Suprapubic skin (tissue), 4 donors: ENCODE measurements around the gene CEP43.

ENCODE experiments used
- CTCF ChIP-seq, 2 donors: fragments of 200-600 bp in 1 of 2; fragments of 450-650 bp in 1 of 2; sonication (generic) in 1 of 2; IDR thresholded peaks; one replicate each; pipeline ENCODE4 v1.5.1; 2016 to 2019; ENCODE audit warnings: antibody characterized with exemption in 2 of 2, mild to moderate bottlenecking in 1 of 2, moderate library complexity in 1 of 2
- POLR2A ChIP-seq, 2 donors: fragments of 450-650 bp; IDR thresholded peaks; one replicate each; pipeline ENCODE4 v1.6.1; 2017; ENCODE audit warnings: antibody characterized with exemption in 2 of 2, mild to moderate bottlenecking in 2 of 2, moderate library complexity in 2 of 2
- POLR2AphosphoS5 ChIP-seq, 3 donors: sonication (generic); formaldehyde crosslinking; IDR thresholded peaks; one replicate each; pipeline ENCODE4 v1.6.1; 2017; ENCODE audit warnings: antibody characterized with exemption in 3 of 3

GRCh38 chr6:166977621-166978525, 21.3 kb upstream of the CEP43 start:
- TF ChIP-seq POLR2A (IDR thresholded peaks at IDR 0.05): no peak
- no peak for TF ChIP-seq CTCF (IDR thresholded peaks at IDR 0.05)
- no peak for TF ChIP-seq POLR2AphosphoS5 (IDR thresholded peaks at IDR 0.05)
